Kidney epithelial cell (primary cell): ENCODE data around the gene FAM13A. TPM values are rescaled to one million over a fixed set of nuclear protein-coding genes. Genes with fewer than 3 reads are reported as not detected.
A peak's percentile ranks its signal among the peaks of the same experiment; 100 is the strongest.

Experiments used
- DNase-seq: peaks from one replicate; pipeline ENCODE4 v3.0.0-alpha.2; 2010; ENCODE audit warnings: low read depth
- H3K27me3 ChIP-seq: 2 replicates; pipeline ENCODE4 v1.6.0; 2011; ENCODE audit warnings: low read length; ENCODE audit not compliant: control insufficient read depth, insufficient read depth
- H3K36me3 ChIP-seq: 2 replicates; pipeline ENCODE4 v1.5.1; 2011; ENCODE audit warnings: low read length; ENCODE audit not compliant: control insufficient read depth, insufficient read depth
- H3K4me3 ChIP-seq: 2 replicates; pipeline ENCODE4 v1.5.1; 2011; ENCODE audit warnings: low read depth, mild to moderate bottlenecking, control low read depth, low read length
- CTCF ChIP-seq: IDR thresholded peaks from 2 replicates; pipeline ENCODE4 v1.5.1; 2011; ENCODE audit warnings: mild to moderate bottlenecking, moderate library complexity, low read length, control low read depth, inconsistent platforms; ENCODE audit not compliant: insufficient read depth, poor library complexity, severe bottlenecking
- total RNA-seq: library from RNA; depleted of rRNA; stranded (reverse); fragments of >200 nt; gene quantifications from 2 replicates; pipeline ENCODE4 v1.2.3, GENCODE V29; 2015

The FAM13A gene
- total RNA-seq, 1 donor from 2014 or later = 3.4 TPM

- Histone ChIP-seq H3K36me3 (no peaks in the 10 kb centered on the region), H3K4me3 (no peak overlapping the region), H3K27me3 (no peaks in the 10 kb centered on the region)
- no peak for TF ChIP-seq CTCF
- no peak for DNase-seq
Measured at GRCh38 chr4:88719381-88719780, 337.6 kb downstream of the FAM13A start.

GRCh38 chr4:88718098-88718497 lies 338.9 kb downstream of the FAM13A start:
- H3K4me3 ChIP-seq = no peak overlapping the region
- no peaks in the 10 kb centered on the region for H3K27me3 ChIP-seq
- TF ChIP-seq CTCF = no peak
- H3K36me3 ChIP-seq = no peaks in the 10 kb centered on the region
- no peak for DNase-seq

- H3K36me3 ChIP-seq = no peaks in the 10 kb centered on the region
- no peak for DNase-seq
- no peak overlapping the region for H3K4me3 ChIP-seq
- no peak for TF ChIP-seq CTCF
- no peaks in the 10 kb centered on the region for H3K27me3 ChIP-seq
Measured at GRCh38 chr4:88713782-88714181, 343.2 kb downstream of the FAM13A start.

GRCh38 chr4:88709989-88710388 lies 347.0 kb downstream of the FAM13A start:
- Histone ChIP-seq H3K27me3 (no peaks in the 10 kb centered on the region), H3K36me3 (no peaks in the 10 kb centered on the region), H3K4me3 (no peak overlapping the region)
- no peak for DNase-seq
- no peak for TF ChIP-seq CTCF

- no peak for DNase-seq
- Histone ChIP-seq H3K4me3 (no peak overlapping the region), H3K36me3 (no peaks in the 10 kb centered on the region), H3K27me3 (no peaks in the 10 kb centered on the region)
- TF ChIP-seq CTCF = peak; percentile 63
Measured at GRCh38 chr4:88706574-88706973, 350.4 kb downstream of the FAM13A start.

GRCh38 chr4:88705805-88706492 lies 351.0 kb downstream of the FAM13A start:
- TF ChIP-seq CTCF = no peak
- H3K27me3 ChIP-seq = no peaks in the 10 kb centered on the region
- DNase-seq = no peak
- no peak overlapping the region for H3K4me3 ChIP-seq
- no peaks in the 10 kb centered on the region for H3K36me3 ChIP-seq
